Fibroblast of mammary gland (primary cell): ENCODE measurements around the gene MYO15A.

ENCODE experiments used
- DNase-seq: peaks from one replicate; pipeline ENCODE4 v3.0.0-alpha.2; 2010; ENCODE audit warnings: low read depth
- H3K4me3 ChIP-seq: 2 replicates; pipeline ENCODE4 v1.5.1; 2011; ENCODE audit warnings: low read depth, mild to moderate bottlenecking, low read length, moderate library complexity; ENCODE audit not compliant: control insufficient read depth
- CTCF ChIP-seq: conservative IDR thresholded peaks from 2 replicates; pipeline ENCODE4 v1.5.1; 2011; ENCODE audit warnings: low read depth, low read length, inconsistent platforms; ENCODE audit not compliant: control insufficient read depth, insufficient read depth

MYO15A gene

GRCh38 chr17:18109935-18110485 is 1.5 kb downstream of the MYO15A start:
- H3K4me3 ChIP-seq, result no peak overlapping the region
- TF ChIP-seq CTCF, result no peak
- DNase-seq, result no peak

DNA sequence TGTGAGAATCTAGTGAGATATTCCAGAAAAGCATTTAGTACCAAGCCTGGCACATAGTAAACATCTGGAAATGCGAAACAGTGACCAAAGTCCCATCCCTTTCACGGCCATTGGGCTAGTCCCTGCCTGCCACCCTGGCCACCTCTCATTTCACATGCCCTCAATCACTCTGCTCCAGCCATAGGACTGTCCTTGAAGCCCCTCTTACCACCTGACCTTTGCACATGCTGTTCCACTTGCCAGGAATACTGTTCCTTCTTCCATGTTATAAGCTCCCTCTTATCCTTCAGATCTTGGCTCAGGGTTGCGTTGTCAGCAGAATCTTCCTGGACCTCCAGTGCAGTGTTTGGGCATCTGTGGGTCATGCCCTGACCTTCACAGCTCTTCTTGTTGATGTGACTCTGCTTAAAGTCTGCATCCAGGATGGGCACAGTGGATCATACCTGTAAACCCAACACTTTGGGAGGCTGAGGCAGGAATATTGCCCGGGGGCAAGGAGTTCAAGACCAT is 2.1 kb downstream of the MYO15A start:
- H3K4me3 ChIP-seq, result no peak overlapping the region

DNA sequence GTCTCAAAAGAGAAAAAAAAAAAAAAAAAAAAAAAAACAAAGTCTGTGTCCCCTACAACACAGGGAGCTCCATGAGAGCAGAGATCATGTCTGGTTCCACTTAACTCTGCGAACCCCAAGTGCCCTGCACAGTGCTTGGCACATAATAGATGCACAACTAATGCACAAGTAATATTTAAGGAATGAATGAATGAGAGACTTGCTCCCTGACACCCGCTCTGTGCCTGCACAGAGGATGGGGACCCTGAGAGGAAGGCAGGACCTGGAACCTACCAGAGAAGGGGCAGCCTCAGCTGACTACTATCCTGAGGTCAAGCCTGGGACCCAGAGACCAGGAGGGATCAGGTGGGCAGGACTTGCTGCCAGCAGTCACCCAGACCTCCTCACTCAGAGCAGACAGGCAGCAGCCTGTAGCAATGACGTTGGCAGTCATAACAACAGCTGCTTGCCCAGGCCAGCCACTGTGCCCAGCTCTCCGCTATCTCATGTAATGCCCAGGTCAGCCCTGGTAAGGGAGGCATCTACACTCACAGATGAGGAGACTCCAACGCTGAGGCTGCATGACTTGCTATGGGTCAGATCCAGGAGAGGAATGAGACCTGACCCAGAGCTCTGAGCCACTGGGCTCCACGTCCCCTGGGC is 2.9 kb downstream of the MYO15A start:
- no peak overlapping the region for H3K4me3 ChIP-seq
- TF ChIP-seq CTCF, result no peak
- DNase-seq, result no peak

More for the DNA sequence above, 2.1 kb downstream of the MYO15A start:
- TF ChIP-seq CTCF, result no peak
- no peak for DNase-seq

DNA sequence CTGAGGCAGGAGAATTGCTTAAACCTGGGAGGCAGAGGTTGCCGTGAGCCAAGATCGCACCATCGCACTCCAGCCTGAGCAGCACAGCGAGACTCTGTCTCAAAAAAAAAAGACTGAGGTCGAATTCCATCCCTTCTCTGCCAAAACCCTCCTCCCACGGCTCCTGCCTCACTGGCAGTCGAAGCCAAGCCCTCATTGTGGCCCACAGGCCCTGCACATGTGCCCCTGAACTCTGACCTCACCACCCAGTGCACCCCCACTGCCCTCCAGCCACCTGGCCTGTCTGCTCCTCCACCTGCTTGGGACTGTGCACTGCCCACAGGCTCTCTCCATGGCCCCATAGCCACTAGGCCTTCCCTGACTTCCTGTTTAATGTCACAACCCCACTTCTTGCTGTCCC is 7.0 kb downstream of the MYO15A start:
- no peak for TF ChIP-seq CTCF
- no peak for DNase-seq
- no peak overlapping the region for H3K4me3 ChIP-seq

DNA sequence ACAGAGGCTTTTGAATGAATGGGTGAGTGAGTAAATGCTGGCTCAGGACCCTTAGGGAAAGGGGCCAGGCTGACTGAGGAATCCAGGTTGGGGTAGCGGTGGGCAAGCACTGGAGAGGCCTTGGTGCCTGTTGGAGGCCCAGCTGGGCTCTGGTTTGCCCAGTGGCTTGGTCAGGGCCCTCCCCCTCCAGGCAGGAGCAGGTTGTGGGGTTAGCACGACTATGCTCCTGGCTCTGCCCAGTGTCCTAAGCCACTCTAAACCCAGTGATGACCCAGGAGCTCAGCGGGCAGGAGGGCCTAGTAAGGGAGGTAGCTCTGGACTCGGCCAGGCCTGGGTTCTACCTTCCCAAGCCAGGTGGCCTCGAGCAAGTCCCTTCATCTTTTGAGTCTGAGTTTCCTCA is 7.5 kb downstream of the MYO15A start:
- H3K4me3 ChIP-seq, result no peak overlapping the region
- no peak for TF ChIP-seq CTCF

GRCh38 chr17:18117533-18117932 is 9.0 kb downstream of the MYO15A start:
- DNase-seq, result no peak
- no peak overlapping the region for H3K4me3 ChIP-seq
- TF ChIP-seq CTCF, result no peak

More for the DNA sequence above, 7.5 kb downstream of the MYO15A start:
- DNase-seq, result no peak
